ENCODE data around the gene PTPN11. TPM values are rescaled to one million over a fixed set of nuclear protein-coding genes. Genes with fewer than 3 reads are reported as not detected.
"Not testable (repeated sequence)": the region's sequence is repeated elsewhere in the genome, so short reads cannot be mapped to it uniquely, and the experiment has no call there.

PTPN11 gene
- total RNA-seq, result 100 to 1,000 TPM; 181 to 200 (median 199) TPM

DNA sequence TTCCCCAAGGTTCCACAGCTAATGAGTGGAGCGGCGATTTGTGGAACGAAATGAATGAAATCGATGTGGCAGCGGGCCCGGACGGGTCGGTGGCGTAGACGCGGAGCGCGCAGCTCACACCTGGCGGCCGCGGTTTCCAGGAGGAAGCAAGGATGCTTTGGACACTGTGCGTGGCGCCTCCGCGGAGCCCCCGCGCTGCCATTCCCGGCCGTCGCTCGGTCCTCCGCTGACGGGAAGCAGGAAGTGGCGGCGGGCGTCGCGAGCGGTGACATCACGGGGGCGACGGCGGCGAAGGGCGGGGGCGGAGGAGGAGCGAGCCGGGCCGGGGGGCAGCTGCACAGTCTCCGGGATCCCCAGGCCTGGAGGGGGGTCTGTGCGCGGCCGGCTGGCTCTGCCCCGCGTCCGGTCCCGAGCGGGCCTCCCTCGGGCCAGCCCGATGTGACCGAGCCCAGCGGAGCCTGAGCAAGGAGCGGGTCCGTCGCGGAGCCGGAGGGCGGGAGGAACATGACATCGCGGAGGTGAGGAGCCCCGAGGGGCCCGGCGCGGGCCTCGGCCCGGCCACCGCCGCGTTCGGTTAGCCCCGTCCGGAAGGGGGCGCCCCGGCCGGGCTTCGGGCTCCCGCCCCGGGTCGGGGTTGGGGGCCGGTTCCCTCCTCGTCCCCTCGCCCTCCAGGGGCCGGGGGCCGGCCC lies at the start of gene PTPN11:
Gene PTPN11, plus strand, starts transcription at position 340 of the 689 bp plus-strand sequence. Its CDS starts 165 bp downstream, at position 505.
- Mint-ChIP-seq H3K4me3 (peak within 1 kb of the TSS; percentile 97), H3K4me1 (ENCODE audit: low read depth) (peaks cover 40% of the 10 kb centered on the region), H3K27me3 (ENCODE audit: low read depth) (no peaks in the 10 kb centered on the region), H3K9me3 (no peaks in the 10 kb centered on the region), H3K36me3 (ENCODE audit: insufficient read depth) (peaks cover 10% of the 10 kb centered on the region)
- ATAC-seq (peak; percentile 87 to 90), DNase-seq (peak; percentile 89)

DNA sequence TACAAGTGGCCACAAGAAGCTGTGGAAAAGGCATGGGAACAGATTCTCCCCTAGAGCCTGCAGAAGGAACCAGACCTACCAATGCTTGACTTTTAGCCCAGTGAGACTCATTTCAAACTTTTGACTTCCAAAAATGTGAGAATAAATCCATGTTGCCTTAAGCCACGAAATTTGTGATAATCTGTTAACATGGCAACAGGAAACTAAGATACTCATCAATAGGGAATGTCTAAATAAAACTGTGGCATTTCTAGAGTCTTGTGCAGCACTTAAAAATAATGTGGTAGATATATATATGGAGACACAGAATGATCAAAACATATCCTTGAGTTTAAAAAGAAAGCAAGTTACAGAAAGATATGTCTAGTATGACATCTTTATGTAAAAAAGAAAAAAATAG lies 48.5 kb upstream of the PTPN11 start:
- Mint-ChIP-seq H3K4me3 (no peak overlapping the region), H3K36me3 (ENCODE audit: insufficient read depth) (no peaks in the 10 kb centered on the region), H3K27me3 (ENCODE audit: low read depth) (no peaks in the 10 kb centered on the region), H3K4me1 (ENCODE audit: low read depth) (peaks cover 13% of the 10 kb centered on the region), H3K9me3 (no peaks in the 10 kb centered on the region)
- DNase-seq (no peak), ATAC-seq (no peak)

DNA sequence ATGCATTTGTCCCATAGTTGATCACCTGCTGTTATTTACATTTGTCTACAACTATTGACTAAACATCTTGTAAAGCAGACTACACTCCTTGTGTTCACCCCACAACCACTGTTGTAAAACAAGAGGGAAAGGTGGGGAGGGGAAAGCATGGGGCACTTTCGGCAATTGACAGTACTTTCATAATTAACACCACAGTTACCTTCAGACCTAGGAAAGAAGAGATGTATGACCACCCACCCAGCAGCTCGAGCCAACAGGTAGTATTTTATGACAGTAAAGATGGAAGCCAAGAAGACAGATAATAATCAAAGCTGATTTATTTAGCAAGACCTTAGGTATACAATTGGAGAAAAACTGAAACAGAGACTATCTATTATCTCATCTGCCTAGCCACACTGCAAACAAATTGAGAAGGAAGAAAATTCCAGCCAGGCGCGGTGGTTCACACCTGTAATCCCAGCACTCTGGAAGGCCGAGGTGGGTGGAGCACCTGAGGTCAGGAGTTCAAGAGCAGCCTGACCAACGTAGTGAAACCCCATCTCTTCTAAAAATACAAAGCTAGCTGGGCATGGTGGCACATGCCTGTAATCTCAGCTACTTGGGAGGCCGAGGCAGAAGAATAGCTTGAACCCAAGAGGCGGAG lies 47.8 kb upstream of the PTPN11 start:
- peaks cover 13% of the 10 kb centered on the region for H3K4me1 Mint-ChIP-seq (ENCODE audit: low read depth)

DNA sequence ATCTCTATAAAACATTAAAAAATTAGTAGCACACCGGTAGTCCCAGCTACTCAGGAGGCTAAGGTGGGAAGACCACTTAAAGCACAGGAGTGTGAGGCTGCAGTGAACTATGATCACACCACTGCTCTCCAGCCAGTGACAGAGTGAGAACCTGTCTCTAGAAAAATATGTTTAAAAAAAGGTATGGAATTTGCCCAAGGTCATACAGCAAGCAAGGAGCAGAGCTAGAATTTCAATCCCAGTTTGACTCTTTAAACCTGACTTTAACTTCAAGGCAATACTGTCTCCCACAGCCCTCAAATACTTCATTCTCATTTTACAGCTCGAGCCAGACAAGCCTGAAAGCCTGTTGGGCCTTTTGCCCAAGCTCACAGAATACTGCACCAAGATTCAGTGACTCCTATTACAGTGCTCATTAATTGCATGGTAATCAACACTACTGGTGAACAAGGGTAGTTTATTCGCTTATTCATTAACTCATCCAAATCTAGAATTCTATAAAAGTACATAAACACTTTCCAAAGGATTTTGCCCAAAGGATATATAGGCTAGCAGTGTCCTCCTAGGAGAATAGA lies 44.5 kb upstream of the PTPN11 start:
- Mint-ChIP-seq H3K36me3 (ENCODE audit: insufficient read depth) (no peaks in the 10 kb centered on the region), H3K4me1 (ENCODE audit: low read depth) (peaks cover 14% of the 10 kb centered on the region), H3K27me3 (ENCODE audit: low read depth) (no peaks in the 10 kb centered on the region), H3K4me3 (no peak overlapping the region), H3K9me3 (no peaks in the 10 kb centered on the region)
- ATAC-seq (no peak), DNase-seq (no peak)

More for the DNA sequence above, 47.8 kb upstream of the PTPN11 start:
- H3K9me3 Mint-ChIP-seq, result no peaks in the 10 kb centered on the region
- H3K27me3 Mint-ChIP-seq (ENCODE audit: low read depth), result no peaks in the 10 kb centered on the region
- DNase-seq (no peak), ATAC-seq (no peak)
- H3K36me3 Mint-ChIP-seq (ENCODE audit: insufficient read depth), result no peaks in the 10 kb centered on the region
- H3K4me3 Mint-ChIP-seq, result no peak overlapping the region

DNA sequence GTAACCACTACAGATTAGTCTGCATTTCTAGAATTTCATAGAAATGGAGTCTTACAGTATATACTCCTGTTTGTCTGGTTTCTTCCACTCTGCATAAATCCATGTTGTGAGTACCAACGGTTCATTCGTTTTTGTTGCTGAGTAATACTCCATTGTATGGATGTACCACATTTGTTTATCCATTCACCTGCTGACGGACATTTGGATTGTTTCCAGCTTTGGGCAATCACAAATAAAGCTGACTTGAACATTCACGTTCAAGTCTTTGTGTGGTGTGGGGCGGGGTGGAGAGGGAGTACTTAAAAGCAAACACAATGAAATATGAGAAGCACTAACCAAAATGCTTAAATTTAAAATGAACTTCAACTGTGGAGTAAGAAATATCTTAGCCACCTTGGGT lies 43.6 kb upstream of the PTPN11 start:
- Mint-ChIP-seq H3K4me1 (ENCODE audit: low read depth) (peaks cover 16% of the 10 kb centered on the region), H3K27me3 (ENCODE audit: low read depth) (no peaks in the 10 kb centered on the region), H3K9me3 (no peaks in the 10 kb centered on the region), H3K4me3 (no peak overlapping the region), H3K36me3 (ENCODE audit: insufficient read depth) (no peaks in the 10 kb centered on the region)
- no peak for ATAC-seq
- DNase-seq, result no peak

DNA sequence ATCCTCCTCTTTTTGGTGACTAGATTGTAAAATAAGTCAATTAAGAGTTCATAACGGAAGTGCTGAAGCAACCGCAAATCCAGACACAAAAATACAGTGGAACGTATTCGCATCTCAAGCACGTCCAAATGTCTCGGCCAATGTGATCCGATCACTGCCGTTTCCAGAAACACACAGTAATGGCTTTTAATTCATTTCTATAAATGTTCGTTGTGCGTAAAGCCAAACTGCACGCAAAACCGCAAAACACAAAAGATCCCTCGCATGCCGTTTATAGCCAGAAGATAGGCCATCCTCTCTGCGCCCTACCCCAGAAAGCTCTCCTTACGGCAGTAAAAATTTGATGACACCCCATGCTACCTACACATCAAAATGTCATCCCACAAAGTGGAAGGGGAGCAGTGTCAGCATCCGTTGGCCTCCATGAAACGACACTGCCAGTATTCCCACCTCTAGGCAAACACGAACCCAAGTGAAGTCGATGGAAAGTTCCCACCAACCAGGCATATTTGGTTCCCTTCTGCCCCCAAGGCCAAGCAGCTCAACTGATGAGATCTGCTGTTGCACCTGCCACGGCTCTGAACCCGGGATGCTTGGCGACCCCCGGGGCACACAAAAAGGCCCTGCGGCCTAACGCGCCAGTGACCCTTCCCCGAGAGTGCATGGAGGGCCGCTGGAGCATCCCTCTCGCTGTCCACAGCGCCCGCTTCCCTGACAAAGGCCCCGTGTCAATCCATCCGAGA lies 37.9 kb upstream of the PTPN11 start:
- Mint-ChIP-seq H3K4me1 (ENCODE audit: low read depth) (peaks cover 24% of the 10 kb centered on the region), H3K36me3 (ENCODE audit: insufficient read depth) (no peaks in the 10 kb centered on the region), H3K9me3 (no peaks in the 10 kb centered on the region), H3K27me3 (ENCODE audit: low read depth) (no peaks in the 10 kb centered on the region), H3K4me3 (peak overlapping the region; percentile 96)
- DNase-seq (no peak), ATAC-seq (no peak)

DNA sequence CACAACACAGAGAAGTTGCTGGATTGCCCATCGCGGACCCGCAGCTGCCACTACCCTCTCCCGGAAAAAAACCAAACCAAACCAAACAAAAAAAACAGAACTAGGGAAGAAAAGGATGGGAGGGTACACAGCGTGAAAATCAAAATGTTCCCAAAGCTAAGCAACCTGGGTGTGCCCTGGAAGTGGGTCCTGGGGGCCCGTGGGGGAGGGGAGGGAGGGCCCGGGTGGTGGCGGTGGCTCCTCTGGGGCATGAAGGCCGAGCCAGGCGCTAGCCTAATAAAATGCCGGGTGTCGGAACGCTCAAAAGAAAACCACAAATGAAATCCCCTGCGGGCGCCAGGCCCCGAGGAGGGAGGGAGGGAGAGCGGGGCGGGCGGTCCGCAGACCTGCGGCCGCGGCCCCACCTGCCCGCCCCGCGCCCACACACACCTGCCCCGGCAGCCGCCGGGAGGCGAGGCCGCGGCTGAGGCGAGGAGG lies 37.3 kb upstream of the PTPN11 start:
- peak; percentile 46 to 49 for ATAC-seq

DNA sequence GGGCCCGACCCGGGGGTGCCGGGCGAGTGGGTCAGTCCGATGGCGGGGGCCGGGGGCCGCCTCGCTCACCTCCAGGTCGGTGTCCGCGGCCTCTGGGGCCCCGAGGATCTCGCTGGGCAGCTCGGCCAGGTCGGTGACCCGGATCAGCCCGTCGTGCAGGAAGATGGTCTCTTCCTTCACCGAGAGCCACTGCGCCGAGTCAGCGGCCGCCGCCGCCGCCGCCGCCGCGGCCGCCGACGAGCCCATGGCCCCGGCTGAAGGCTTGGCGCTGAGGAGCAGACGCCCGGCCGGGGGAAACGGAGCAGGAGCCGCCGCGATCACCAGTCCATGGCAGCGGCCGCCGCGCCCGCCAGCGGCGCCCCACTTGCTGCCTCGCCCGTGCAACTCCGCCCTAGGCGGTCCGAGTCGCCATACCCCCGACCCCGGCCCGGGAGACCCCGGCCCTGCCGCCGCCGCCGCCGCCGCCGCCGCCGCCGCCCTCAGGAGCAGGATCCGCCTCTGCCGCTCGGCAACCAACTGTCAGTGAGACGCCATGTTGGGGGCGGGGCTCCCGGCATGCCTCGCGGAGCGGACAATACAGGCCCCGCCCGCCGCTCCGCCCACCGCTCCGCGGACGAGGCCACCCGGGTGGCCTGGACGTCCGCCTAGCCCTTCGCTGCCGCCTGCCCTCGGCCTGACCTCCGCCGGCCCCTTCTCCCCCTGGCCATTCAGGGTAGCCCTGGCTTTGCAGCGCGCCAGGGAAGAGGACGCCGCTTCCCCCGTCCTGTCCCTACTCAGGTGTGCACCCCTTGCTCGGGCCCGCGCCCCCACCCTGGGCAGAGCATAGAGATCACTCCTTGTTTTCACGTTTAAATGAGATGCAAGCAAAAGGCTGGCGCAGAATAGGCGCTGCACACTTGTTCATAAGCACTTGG lies 36.6 kb upstream of the PTPN11 start, which contains the start of gene HECTD4:
Gene HECTD4, minus strand, starts transcription at position 549 of the 914 bp plus-strand sequence. Its CDS starts 303 bp downstream, at position 246.
- ATAC-seq (peak; percentile 97 to 98), DNase-seq (peak; percentile 90)
- Mint-ChIP-seq H3K4me3 (peak within 1 kb of the TSS; percentile 96), H3K36me3 (ENCODE audit: insufficient read depth) (no peaks in the 10 kb centered on the region), H3K4me1 (ENCODE audit: low read depth) (peaks cover 31% of the 10 kb centered on the region), H3K9me3 (no peaks in the 10 kb centered on the region), H3K27me3 (ENCODE audit: low read depth) (no peaks in the 10 kb centered on the region)

More for the DNA sequence above, 37.3 kb upstream of the PTPN11 start:
- Mint-ChIP-seq H3K4me3 (peak overlapping the region; percentile 96), H3K9me3 (no peaks in the 10 kb centered on the region), H3K36me3 (ENCODE audit: insufficient read depth) (no peaks in the 10 kb centered on the region), H3K4me1 (ENCODE audit: low read depth) (peaks cover 25% of the 10 kb centered on the region), H3K27me3 (ENCODE audit: low read depth) (no peaks in the 10 kb centered on the region)
- DNase-seq, result no peak

DNA sequence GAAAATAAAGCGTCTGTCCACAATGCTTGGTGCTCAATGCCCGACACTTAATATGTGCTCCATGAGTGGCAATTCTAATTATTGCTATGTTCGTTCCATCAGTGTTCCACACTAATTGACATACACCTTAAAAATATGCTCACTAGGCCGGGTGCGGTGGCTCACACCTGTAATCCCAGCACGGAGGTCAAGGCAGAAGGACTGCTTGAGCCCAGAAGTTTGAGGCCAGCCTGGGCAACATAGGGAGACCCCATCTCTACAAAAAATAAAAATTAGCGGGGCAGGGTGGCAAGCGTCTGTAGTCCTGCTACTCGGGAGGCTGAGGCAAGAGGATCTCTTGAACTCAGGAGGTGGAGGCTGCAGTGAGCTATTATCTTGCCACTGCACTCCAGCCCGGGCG lies 35.9 kb upstream of the PTPN11 start:
- DNase-seq (no peak), ATAC-seq (no peak)

DNA sequence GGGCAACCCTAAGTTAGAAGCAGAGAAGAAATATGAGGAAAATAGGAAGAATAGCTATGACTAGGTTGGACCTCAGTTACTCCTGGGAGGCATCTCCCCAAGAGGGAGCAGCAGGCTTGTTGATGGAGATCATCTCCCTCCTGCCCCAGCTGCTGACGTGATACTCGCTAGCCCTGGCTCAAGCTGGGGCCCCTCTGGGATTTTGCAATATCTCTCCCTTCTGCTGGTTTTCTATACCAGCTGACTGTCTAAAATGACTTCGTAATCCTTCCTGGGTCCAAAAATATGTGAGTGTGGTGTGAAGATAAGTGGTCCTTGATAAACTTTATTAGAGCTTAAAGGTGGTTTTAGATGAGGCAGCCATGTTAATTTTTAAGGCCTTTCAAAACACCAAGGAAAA lies 32.0 kb upstream of the PTPN11 start:
- no peak for DNase-seq
- Mint-ChIP-seq H3K36me3 (ENCODE audit: insufficient read depth) (no peaks in the 10 kb centered on the region), H3K4me1 (ENCODE audit: low read depth) (peaks cover 15% of the 10 kb centered on the region), H3K9me3 (no peaks in the 10 kb centered on the region), H3K27me3 (ENCODE audit: low read depth) (peaks cover 3% of the 10 kb centered on the region), H3K4me3 (no peak overlapping the region)
- no peak for ATAC-seq

More for the DNA sequence above, 35.9 kb upstream of the PTPN11 start:
- Mint-ChIP-seq H3K36me3 (ENCODE audit: insufficient read depth) (no peaks in the 10 kb centered on the region), H3K4me1 (ENCODE audit: low read depth) (peaks cover 33% of the 10 kb centered on the region), H3K4me3 (peak overlapping the region; percentile 84), H3K9me3 (no peaks in the 10 kb centered on the region), H3K27me3 (ENCODE audit: low read depth) (no peaks in the 10 kb centered on the region)

DNA sequence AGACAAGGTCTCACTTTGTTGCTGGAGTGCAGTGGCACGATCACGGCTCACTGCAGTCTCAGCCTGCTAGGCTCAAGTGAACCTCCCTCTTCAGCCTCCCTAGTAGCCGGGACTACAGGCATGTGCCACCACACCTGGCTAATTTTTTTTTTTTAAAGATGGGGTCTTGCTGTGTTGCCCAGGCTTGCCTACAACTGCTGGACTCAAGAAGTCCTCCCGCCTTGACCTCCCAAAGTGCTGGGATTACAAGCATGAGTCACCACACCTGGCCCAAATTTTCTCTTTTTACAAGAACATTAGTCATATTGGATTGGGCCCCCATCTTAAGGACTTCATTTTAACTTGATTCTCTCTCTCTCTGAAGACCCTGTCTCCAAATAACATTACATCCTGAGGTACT lies 29.5 kb upstream of the PTPN11 start:
- Mint-ChIP-seq H3K4me1 (ENCODE audit: low read depth) (peaks cover 11% of the 10 kb centered on the region), H3K27me3 (ENCODE audit: low read depth) (peaks cover 3% of the 10 kb centered on the region), H3K9me3 (no peaks in the 10 kb centered on the region), H3K4me3 (no peak overlapping the region), H3K36me3 (ENCODE audit: insufficient read depth) (no peaks in the 10 kb centered on the region)
- ATAC-seq (no peak), DNase-seq (no peak)

DNA sequence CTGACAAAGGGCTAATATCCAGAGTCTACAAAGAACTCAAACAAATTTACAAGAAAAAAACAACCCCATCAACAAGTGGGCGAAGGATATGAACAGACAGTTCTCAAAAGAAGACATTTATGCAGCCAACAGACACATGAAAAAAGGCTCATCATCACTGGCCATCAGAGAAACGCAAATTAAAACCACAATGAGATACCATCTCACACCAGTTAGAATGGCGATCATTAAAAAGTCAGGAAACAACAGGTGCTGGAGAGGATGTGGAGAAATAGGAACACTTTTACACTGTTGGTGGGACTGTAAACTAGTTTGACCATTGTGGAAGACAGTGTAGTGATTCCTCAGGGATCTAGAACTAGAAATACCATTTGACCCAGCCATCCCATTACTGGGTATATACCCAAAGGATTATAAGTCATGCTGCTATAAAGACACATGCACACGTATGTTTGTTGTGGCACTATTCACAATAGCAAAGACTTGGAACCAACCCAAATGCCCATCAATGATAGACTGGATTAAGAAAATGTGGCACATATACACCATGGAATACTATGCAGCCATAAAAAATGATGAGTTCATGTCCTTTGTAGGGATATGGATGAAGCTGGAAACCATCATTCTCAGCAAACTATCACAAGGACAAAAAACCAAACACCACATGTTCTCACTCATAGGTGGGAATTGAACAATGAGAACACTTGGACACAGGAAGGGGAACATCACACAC lies 28.7 kb upstream of the PTPN11 start:
- not testable (repeated sequence) for ATAC-seq; H3K36me3 Mint-ChIP-seq (ENCODE audit: insufficient read depth); H3K9me3 Mint-ChIP-seq; DNase-seq; H3K4me3 Mint-ChIP-seq; H3K27me3 Mint-ChIP-seq (ENCODE audit: low read depth)
- peaks cover 11% of the 10 kb centered on the region for H3K4me1 Mint-ChIP-seq (ENCODE audit: low read depth)

DNA sequence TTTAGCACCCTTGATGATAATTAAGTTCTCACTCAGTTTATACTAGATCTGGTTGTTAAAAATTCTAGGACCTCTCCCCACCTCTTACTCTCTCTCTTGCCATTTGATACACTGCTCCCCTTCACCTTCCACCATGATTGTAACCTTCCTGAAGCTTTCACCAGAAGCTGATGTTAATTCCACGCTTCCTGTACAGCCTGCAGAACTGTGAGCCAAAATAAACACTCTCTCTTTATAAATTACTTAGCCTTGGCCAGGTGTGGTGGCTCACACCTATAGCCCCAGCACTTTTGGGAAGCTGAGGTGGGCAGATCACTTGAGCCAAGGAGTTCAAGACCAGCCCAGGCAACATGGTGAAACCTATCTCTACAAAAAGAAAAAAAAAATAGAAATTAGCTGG lies 25.4 kb upstream of the PTPN11 start:
- Mint-ChIP-seq H3K4me1 (ENCODE audit: low read depth) (no peaks in the 10 kb centered on the region), H3K9me3 (no peaks in the 10 kb centered on the region), H3K27me3 (ENCODE audit: low read depth) (peaks cover under 1% of the 10 kb centered on the region), H3K36me3 (ENCODE audit: insufficient read depth) (no peaks in the 10 kb centered on the region), H3K4me3 (no peak overlapping the region)
- no peak for DNase-seq
- no peak for ATAC-seq

All from activated T-cell treated with anti-CD3 and anti-CD28 coated beads, Interleukin-2, amount 50 U/mL, for 4 hours (primary cell).